Measurements from ENCODE around the gene KCTD19. TPM values are rescaled to one million over a fixed set of nuclear protein-coding genes. Genes with fewer than 3 reads are reported as not detected.

Gene KCTD19
- polyA plus RNA-seq, 1 experiment = 0.06 TPM

GRCh38 chr16:67245674-67246080, 80.9 kb downstream of the KCTD19 start:
- ChIA-PET CTCF (interaction anchor here (0.6 to 1.8 kb wide), 14 partner anchors 13 to 411 kb away, joined by 3 to 8 read pairs (median 3); partner anchors contain the start of genes ELMO3 and ZDHHC1), POLR2A (no interaction called here)
- Histone ChIP-seq H3K4me3 (ENCODE audit: low read depth, low read length) (peak overlapping the region; percentile 83), H3K27me3 (ENCODE audit: control insufficient read depth, insufficient read depth, low read length) (no peaks in the 10 kb centered on the region), H3K36me3 (ENCODE audit: control insufficient read depth, insufficient read depth, low read length) (no peaks in the 10 kb centered on the region)
- TF ChIP-seq, protein P1, sequence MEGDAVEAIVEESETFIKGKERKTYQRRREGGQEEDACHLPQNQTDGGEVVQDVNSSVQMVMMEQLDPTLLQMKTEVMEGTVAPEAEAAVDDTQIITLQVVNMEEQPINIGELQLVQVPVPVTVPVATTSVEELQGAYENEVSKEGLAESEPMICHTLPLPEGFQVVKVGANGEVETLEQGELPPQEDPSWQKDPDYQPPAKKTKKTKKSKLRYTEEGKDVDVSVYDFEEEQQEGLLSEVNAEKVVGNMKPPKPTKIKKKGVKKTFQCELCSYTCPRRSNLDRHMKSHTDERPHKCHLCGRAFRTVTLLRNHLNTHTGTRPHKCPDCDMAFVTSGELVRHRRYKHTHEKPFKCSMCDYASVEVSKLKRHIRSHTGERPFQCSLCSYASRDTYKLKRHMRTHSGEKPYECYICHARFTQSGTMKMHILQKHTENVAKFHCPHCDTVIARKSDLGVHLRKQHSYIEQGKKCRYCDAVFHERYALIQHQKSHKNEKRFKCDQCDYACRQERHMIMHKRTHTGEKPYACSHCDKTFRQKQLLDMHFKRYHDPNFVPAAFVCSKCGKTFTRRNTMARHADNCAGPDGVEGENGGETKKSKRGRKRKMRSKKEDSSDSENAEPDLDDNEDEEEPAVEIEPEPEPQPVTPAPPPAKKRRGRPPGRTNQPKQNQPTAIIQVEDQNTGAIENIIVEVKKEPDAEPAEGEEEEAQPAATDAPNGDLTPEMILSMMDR (IDR thresholded peaks at IDR 0.05; ENCODE audit: insufficient read depth, low read depth, low read length) = no peak
- no peak for DNase-seq (ENCODE audit: low read depth)

DNA sequence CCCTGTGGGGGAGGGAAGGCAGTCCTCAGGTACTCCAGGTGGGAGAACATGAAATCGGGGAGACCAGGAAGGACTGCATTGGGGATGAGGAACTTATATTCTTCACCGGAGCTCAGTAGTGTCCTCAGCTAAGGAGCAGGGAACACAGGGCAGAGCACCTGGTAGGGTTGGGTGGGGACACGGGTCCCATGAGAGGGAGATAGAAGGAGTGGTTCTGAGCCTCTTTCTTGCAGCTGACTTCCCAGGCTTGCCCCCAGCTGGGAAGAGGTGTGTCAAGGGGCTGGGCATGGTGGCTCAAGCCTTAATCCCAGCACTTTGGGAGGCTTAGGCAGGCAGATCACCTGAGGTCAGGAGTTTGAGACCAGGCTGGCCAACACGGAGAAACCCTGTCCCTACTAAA, 81.4 kb downstream of the KCTD19 start:
- CTCF ChIA-PET = interaction anchor here (0.9 to 1.9 kb wide), 8 partner anchors 14 to 350 kb away, joined by 3 to 5 read pairs (median 4); partner anchors contain the start of gene ELMO3
- peak overlapping the region; percentile 83 for H3K4me3 ChIP-seq (ENCODE audit: low read depth, low read length)
- POLR2A ChIA-PET = interaction anchor here (0.6 to 0.9 kb wide), 2 partner anchors 23 to 39 kb away, joined by 3 read pairs; no protein-coding TSS in a partner anchor

DNA sequence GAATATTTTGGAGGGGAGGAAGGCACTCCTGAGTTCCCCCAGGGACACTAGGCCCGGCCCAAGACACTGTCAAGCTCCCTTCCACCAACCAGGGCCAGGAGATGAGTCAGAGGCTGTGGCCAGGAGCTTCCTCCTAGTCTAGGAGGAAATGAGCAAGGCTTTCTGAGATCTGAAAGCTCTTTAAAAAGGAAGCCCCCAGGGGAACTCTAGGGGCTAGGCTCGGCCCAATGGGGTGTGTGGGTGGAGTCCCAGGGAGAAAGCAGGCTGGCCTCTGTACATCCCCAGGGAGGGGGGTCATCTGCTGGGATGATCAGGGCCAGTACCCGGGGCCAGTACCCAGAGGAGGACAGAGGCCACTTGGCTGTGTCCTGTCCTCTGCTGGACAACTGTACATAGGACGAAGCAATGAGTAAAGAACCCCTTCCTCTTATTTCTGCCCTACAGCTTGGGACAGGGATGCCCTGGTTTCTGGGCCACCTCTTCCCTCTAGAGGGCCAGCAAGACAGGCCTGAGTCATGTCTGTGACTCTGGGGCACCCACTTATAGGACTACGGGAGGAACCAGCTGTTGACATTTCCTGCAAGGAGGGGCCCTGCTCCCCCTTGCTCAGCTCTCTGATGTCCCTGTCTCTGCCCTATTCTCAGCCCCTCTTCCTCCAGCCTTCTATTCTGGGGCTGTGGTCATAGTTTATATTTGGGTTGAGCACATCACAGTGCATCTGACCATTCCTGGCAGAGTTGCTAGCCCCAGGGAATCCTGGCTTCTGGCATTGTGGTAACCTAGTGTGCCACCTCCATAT, 82.0 kb downstream of the KCTD19 start:
- CTCF ChIA-PET = interaction anchor here (0.8 to 1.9 kb wide), 9 partner anchors 13 to 349 kb away, joined by 3 to 5 read pairs (median 3); partner anchors contain the start of gene ELMO3
- no peaks in the 10 kb centered on the region; the same call in 1 of the 2 replicates for H3K36me3 ChIP-seq (ENCODE audit: control insufficient read depth, insufficient read depth, low read length)
- peak; percentile 64 for DNase-seq (ENCODE audit: low read depth)
- POLR2A ChIA-PET = interaction anchor here (0.6 to 0.9 kb wide), 4 partner anchors 17 to 94 kb away, joined by 3 to 7 read pairs (median 3); partner anchors contain the start of gene TMEM208
- no peak overlapping the region for H3K4me3 ChIP-seq (ENCODE audit: low read depth, low read length)
- H3K27me3 ChIP-seq (ENCODE audit: control insufficient read depth, insufficient read depth, low read length) = no peaks in the 10 kb centered on the region
- TF ChIP-seq, protein P1 (IDR thresholded peaks at IDR 0.05; ENCODE audit: insufficient read depth, low read depth, low read length) = no peak

More for the DNA sequence above, 81.4 kb downstream of the KCTD19 start:
- no peaks in the 10 kb centered on the region for H3K36me3 ChIP-seq (ENCODE audit: control insufficient read depth, insufficient read depth, low read length)
- TF ChIP-seq, protein P1 (IDR thresholded peaks at IDR 0.05; ENCODE audit: insufficient read depth, low read depth, low read length) = no peak
- no peaks in the 10 kb centered on the region for H3K27me3 ChIP-seq (ENCODE audit: control insufficient read depth, insufficient read depth, low read length)
- DNase-seq (ENCODE audit: low read depth) = no peak

- Histone ChIP-seq H3K4me3 (ENCODE audit: low read depth, low read length) (no peak overlapping the region), H3K36me3 (ENCODE audit: control insufficient read depth, insufficient read depth, low read length) (peaks cover 7% of the 10 kb centered on the region), H3K27me3 (ENCODE audit: control insufficient read depth, insufficient read depth, low read length) (no peaks in the 10 kb centered on the region)
- POLR2A ChIA-PET = no interaction called here
- DNase-seq (ENCODE audit: low read depth) = no peak
- CTCF ChIA-PET = interaction anchor here (1.9 kb wide), 1 partner anchor 12 kb away, joined by 5 read pairs; no protein-coding TSS in a partner anchor
- TF ChIP-seq, protein P1 (IDR thresholded peaks at IDR 0.05; ENCODE audit: insufficient read depth, low read depth, low read length) = no peak
Observed at GRCh38 chr16:67243481-67243880, 83.1 kb downstream of the KCTD19 start.

GRCh38 chr16:67242138-67242730, 84.3 kb downstream of the KCTD19 start:
- TF ChIP-seq, protein P1 (IDR thresholded peaks at IDR 0.05; ENCODE audit: insufficient read depth, low read depth, low read length) = no peak
- Histone ChIP-seq H3K27me3 (ENCODE audit: control insufficient read depth, insufficient read depth, low read length) (no peaks in the 10 kb centered on the region), H3K36me3 (ENCODE audit: control insufficient read depth, insufficient read depth, low read length) (peaks cover 15% of the 10 kb centered on the region), H3K4me3 (ENCODE audit: low read depth, low read length) (no peak overlapping the region)
- DNase-seq (ENCODE audit: low read depth) = no peak
- ChIA-PET POLR2A (no interaction called here), CTCF (interaction anchor here (0.6 to 1.6 kb wide), 2 partner anchors 19 to 131 kb away, joined by 6 read pairs; no protein-coding TSS in a partner anchor)
